GM18499 (cell line): ENCODE data around the gene TMEM184A.
"Not testable (repeated sequence)": the region's sequence is repeated elsewhere in the genome, so short reads cannot be mapped to it uniquely, and the experiment has no call there.

ENCODE experiments used
- ATAC-seq: cut with Tn5 transposase; IDR thresholded peaks from one replicate; pipeline ENCODE4 v1.9.1; 2021; ENCODE audit warnings: moderate number of reproducible peaks; ENCODE audit not compliant: insufficient read depth, unreplicated experiment

The TMEM184A gene

DNA sequence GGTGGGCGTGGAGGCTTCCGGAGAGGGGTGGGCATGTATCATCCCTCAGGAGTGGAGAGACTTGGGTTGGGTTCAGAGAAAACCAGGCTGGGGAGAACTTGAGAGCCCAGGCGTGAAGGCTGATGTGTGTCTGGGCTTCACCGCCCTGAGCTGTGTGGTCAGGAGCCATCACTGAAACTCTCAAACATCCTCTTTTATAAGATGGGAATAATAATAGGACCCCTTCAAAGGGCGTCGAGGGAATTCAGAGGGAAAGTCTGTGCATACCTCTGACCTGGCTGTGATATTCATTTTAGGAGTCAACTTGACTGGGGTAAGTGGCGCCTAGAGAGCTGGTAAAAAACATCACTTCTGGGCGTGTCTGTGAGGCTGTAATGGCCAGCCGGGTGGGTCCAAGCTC is 34.9 kb upstream of the TMEM184A start:
- ATAC-seq: no peak

DNA sequence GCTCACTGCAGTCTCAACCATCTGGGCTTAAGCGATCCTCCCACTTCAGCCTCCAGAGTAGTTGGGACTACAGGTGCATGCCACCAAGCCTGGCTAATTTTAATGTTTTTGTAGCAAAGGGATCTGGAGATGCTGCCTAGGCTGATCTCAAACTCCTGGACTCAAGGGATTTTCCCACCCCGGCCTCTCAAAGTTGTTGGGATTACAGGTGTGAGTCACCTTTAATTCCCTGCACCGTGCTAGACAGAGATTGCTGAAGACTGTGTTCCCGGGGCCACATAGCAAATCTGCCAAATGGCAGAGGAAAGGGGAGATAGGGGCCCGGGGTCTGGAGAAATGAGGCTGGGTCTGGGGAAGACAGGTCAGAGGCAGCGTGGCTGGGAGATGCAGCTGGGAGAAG is 34.5 kb upstream of the TMEM184A start:
- no peak for ATAC-seq

DNA sequence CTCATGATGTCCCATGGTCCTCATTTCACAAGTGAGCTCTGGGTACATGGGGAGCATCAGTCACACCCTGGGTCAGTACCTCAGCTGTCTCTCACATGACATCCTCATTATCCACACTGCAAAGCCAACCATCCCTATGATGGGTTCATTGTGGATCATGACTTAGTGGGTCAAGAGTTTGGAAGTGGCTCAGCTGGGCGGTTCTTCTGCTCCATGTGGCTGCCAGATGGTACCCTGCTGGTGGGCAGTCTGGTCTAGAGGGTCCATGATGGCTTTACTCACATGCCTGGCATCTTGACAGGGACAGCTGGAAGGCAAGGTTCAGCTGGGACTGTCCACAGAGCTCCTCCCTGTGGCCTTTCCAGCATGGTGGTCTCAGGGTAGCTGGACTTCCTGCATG is 33.0 kb upstream of the TMEM184A start:
- no peak for ATAC-seq

DNA sequence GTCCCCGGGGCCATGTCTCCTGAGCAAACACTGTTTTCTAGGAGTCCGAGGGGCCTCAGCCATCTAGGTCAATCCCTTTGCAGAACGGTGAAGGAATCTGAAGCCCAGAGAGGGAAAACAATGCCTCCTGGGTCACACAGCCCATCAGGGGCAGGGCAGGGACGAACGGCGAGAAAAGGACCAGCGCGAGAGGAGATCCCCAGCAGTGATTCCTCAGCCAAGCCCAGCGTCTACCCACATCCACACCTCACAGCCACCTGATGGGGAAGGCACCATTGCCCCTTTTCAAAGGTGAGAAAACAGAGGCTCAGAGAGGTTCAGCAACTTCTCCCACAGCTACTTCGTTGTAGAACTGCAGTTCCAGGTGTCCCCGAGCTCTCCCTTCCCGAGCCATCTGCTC is 31.7 kb upstream of the TMEM184A start:
- no peak for ATAC-seq

DNA sequence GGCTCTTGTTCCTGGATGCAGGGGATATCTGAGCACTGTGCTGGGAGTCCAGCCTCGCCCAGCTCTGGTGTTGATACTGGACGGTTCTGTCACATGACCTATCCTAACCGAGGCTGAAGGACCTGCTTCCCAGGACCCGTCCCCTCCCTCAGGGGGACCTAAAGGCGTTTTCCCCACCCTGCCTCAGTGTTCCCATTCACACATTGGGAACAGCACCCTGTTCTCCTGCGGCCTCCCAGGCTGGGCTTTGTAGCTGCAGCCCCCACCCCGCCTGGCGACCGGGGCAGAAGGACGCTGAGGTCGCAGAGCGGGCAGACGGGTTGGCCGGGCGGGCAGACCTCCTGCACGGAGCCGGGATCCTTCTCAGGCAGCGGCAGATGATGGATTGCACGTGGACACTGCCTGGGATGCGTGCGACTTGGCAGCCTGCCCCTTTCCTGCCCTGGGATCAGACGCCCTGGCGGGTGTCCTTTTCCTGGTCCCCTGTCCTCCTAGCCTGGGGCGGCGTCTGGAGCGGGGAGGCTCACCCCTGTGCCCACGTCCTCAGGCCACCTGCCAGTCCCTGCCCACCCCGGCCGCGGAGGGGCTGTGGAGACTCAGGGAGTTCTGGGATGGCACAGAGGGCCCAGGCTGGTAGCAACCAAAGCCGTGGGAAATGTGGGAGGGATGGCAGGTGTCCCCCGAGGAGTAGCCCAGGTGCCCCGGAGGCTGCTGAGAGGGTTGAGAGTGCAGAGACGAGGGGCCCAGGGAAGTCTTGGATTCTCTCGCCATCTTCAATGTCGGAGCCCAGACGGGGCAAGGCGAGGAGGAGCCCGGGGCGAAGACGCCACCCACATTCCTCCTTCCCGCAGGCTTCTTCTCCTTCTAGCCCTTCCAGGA is 31.1 kb upstream of the TMEM184A start:
- no peak for ATAC-seq

DNA sequence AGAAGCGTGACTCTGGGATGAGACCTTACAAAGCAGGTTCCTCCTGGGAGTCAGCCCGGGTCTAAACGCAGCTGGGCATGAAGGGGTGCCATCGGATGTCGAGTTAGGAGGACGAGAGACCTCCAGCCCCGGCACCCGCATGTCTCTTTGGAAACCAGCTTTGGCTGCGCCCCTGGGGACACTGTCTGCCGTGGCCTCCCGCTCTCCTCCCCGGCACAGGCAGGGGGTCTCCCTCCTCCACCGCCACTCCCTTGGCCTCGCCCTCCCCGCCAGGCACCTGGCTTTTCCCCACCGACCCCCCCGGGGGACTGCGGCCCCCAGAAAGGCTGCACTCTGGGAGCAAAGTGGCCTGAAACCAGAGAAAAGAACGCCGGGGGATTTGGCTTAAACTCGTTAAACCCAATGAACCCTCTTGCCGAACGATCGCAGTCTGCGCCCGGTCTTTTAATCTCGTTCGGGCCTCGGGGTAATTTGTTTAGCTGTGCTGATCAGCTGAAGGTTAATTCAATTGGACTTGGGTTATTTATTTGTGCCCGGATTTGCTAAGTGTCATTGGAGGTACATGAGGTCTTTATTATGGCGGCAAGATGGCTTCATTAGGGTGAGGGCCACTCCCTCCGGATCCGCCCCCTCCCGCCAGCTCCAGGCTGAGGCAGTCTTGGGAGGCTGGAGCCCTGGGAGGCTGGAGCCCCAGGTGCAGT is 30.3 kb upstream of the TMEM184A start:
- no peak for ATAC-seq

DNA sequence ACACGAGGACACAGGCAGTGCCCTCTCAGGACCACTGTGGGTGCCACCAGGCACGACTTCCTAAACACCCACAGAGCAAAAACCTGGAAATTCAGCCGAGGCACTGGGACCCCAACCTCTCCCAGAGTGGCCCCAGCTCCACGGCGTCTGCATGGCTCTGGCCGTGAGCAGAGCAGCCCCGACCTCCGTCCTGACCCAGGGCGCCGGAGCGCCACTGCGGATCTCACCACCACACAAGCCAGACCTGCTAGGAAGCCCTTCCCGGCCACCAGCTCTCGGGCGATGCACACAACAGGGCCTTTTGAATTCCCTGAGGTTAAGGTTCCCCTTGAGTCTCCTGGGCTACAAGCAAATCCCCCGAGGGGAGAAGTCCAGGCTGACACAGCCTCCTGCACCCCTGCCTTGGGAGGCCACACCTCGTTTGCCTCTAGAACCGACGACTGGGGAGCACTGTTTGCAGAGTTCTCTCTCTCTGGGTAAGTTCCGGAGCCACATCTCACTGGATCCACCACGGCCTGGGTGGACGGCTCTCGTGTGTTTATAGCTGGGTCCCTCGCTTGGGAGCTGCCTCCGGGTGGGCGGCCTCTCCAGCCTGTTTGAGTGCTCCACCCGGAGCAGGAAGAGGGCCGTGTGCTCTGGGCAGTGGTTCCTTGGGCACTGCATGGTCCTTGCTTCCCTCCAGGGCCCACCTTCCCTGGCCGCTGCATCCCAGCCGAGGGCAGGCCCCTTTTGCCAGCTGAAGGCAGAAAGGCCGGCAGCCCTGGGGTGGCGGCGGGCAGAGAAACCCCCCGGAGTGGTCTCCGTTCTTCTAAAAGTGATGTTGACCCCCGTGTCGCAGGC is 29.4 kb upstream of the TMEM184A start:
- ATAC-seq: no peak

DNA sequence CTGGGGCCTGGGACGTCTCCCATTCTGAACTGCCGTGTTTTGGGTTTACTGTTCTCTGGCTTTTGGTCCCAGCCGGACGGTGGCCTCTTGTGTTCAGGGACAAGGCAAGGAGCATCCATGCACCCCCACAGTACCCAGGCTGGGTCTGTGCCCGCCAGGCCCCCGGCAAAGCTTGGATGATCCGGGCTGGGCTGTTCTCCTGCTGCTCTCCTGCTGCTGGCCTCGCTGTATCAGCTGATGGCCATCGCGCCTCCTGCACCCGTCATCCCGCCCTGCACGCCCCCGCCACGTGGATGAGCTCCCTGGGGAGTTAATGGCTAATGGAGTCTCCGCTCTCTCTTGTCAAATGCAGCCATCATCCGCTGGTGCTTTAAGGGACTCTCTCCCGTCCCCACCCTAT is 28.7 kb upstream of the TMEM184A start:
- ATAC-seq: no peak

DNA sequence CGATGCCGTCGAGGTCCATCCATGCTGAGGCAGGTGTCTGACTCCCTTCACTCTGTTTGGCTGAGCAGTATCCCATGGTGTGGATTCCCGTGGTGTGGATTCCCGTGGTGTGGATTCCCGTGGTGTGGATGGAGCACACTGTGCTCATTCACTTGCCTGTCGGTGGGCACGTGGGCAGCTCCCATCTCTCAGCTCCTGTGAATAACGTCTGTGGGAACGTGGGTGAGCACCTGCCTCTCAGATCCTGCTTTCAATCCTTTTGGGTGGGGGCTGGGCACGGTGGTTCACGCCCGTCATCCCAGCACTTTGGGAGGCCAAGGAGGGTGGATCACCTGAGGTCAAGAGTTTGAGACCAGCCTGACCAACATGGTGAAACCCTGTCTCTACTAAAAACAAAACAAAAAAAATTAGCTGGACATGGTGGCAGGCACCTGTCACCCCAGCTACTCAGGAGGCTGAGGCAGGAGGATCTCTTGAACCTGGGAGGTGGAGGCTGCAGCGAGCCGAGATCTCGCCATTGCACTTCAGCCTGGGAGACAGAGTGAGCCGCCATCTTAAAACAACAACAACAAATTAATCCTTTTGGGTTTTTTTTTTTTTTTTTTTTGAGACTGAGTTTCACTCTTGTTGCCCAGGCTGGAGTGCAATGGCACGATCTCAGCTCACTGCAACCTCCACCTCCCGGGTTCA is 27.4 kb upstream of the TMEM184A start:
- ATAC-seq: not testable (repeated sequence)

DNA sequence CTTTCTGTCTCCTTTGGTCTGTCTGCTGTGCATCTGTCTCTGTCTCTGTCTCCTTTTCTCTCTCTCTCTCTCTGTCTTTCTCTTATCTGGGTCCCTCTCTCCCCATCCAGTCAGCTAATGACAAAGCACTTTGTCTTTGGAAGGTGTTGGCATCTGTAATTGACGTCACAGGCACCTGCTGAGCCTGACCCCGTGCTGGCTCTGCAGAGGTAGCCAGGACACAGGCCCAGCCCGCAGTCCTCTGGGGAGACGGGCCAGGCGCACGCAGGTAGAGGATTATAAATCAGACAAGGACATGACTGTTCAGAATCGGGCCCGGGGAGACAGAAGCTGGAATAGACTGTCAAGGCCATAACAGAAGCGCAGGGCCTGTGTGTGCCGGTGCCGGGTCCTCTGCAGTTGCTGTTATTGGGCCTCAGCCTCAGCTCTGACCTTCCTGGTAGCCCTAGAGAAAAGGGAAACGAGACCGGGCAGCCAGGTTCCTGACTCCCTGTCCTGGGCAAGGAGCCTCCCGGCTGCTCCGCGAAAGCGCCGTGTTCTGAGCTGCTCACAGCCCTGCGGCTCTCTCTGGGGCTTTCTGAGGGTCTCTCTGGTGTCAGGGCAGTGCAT is 24.5 kb upstream of the TMEM184A start:
- ATAC-seq: no peak

DNA sequence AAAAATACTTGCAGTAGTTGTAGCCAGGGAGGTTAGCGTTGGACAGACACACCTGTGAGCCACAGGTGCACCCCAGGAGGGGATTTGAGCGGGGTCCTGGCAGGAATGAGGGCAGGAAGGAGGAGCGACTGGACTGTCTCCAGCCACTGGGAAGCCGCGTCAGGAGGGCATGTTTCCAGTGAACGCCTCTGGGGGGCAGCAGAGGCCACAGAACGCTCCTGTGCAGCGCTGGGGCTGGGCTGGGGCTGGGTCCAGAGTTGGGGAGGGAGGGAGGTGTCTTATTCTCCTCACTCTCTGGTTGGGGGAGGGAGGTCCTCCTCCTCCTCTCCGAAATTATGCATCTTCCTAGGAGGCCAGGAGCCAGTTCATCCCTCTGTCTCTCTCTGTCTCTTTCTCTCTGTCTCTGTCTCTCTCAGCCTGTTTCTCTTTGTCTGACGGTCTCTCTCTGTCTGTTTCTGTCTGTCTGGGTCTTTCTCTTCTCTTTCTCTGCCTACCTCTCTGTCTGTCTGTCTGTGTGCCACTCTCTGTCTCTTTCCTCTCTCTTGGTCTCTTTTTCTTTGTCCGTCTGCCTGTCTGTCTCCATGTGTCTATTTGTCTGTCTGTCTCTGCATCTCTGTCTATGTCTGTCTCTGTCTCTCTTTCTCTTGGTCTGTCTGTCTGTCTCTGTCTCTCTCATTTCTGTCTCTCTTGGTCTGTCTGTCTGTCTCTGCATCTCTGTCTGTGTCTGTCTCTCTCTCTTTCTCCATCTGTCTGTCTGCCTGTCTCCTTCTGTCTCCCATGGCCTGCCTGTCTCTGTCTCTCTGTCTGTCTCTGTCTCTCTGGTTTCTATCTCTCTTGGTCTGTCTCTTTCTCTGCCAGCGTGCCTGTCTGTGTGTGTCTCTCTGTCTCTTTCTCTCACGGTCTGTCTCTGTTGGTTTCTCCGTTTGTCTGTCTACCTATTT is 23.7 kb upstream of the TMEM184A start:
- ATAC-seq: no peak

DNA sequence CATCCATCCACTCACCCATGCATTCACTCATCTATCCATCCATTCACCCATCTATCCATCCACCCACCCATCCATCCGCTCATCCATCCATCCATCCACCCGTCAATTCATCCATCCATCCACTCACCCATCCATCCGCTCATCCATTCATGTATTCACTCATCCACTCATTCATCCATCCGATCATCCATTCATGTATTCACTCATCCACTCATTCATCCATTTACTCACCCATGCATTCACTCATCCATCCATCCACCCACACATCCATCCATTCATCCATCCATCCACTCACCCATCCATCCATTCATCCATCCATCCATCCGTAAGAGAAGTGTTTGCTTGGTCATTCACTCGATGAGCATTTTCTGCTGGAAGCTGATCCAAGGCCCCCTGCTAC is 22.5 kb upstream of the TMEM184A start:
- ATAC-seq: no peak

DNA sequence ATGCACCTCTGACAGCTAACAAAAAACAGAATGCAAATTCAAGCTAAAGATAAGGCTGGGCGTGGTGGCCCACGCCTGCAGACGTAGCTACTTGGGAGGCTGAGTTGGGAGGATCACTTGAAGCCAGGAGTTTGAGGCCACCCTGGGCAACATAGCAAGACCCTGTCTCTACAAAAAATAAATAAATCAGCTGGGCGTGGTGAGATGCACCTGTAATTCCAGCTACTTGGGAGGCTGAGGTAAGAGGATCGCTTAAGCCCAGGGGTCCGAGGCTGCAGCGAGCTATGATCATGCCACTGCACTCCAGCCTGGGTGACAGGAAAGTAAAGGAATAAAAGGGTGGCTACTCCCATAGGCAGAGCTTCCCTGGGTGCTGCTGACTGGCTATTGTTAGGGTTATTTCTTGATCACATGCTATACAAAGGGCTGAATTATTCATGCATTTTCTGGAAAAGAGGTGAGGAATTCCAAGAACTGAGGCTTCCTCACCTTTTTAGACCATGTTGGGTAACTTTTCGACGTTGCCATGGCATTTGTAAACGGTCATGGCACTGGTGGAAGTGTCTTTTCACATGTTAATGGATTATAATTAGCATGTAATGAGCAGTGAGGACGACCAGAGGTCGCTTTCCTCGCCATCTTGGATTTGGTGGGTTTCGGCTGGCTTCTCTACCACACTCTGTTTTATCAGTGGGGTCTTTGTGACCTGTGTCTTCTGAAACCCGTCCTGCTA is 20.7 kb upstream of the TMEM184A start:
- ATAC-seq: no peak

DNA sequence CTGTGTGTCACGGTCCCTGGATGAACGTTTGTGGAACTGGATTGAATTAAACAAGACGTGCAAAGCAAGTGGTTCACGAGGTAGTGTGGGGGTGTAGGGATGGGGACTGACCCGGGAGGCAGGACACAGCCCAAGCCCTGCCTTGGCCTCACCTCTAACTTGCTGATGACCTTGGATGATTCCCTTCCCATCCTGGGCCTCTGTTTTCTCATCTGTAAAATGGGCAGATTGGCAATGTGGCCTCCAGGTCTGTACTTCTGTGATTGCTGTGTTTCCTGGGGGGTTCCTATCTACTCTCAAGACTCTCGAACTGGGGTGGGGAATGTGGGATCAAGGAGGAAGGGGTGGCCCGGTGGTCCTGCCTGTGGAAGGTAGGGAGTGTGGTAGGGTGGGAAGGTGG is 19.8 kb upstream of the TMEM184A start:
- ATAC-seq: no peak

DNA sequence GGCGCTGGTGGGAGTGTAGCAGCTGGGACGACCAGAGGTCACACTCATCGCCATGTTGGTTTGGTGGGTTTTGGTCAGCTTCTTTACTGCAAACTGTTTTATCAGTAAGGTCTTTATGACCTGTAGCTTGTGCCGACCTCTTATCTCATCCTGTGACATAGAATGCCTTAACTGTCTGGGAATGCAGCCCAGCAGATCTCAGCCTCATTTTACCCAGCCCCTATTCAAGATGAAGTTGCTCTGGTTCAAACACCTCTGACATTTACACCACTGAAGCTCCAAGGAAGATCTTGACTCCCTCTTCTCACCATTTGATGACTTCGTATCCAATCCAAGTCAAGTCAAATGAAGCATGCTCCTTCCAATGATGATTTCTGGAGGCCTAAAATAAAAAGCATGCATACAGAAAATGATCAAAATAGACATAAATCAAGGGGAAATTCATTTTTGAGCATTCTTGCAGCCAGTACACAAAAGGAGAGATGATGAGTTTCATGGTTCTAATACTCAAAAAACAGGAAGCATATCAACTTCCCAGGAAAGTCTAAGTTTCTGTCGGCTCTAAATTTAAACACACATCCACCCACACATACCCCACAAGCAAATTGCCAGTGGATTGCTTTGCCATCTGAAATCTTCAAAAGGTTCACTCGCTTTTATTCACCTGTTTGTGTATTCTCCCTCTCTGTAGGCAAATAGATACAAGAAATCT is 16.3 kb upstream of the TMEM184A start:
- no peak for ATAC-seq

DNA sequence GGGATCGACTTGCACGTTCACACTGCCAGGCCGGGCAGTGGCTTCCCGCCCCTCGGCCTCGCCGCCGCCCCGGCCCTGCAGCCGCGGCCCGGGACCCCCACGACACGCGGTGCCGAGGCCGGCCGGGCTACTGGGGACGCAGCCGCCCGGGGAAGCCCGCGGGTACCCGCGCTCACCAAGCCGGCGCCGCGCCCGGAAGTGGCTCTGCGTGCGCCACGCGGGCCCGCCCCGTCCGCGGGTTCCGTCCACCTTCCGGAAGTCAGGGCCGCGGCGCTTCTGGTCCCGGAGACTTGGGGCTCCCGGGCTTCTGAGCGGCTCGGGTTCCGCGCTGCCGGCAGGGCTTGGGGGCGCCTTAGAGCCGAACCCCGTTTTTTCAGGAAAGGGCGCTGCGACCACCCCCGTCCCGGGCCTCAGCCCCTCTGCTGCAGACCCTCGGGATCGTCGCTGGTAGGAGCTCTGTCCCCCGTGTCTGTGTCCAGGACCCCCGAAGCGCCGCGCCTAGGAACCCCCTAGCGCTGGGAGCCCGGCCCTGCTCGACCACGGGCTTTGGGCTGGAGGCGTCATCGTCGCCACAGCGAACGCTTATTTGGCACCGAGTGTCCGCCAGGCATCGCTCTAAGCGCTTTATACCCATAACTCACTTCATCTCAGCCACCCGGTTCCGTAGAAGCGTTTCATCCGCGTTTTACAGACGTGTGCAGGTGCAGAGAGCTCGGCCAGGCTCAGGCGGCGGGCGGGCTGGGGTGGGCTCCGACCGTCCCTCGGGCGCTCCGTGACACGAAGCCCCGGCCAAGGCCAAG is 14.0 kb upstream of the TMEM184A start, which contains the start of gene PSMG3:
Gene PSMG3 (minus strand): TSS at position 200 of the 800 bp plus-strand sequence. CDS start 693 bp downstream, outside the sequence.
- no peak for ATAC-seq

DNA sequence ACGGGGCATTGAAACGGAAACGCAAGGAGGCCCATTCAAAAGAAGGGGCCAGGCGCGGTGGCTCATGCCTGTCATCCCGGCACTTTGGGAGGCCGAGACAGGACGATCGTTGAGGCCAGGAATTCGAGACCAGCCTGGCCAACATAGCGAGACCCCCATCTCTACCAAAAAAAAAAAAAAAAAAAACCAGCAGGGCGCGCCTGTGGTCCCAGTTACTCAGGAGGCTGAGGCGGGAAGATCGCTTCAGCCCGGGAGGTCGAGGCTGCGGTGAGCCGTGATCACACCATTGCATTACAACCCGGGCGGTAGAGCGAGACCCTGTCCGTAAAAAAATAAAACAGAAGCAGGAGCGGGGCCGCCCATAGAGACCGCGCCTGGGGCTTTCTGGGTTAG is 13.4 kb upstream of the TMEM184A start:
- ATAC-seq: no peak
